Liver (tissue), 3 donors: ENCODE data around the gene GFRA1.

Experiments used
- ATF3 ChIP-seq: IDR thresholded peaks from 2 replicates; pipeline ENCODE4 v1.6.1; 2016; ENCODE audit warnings: antibody characterized with exemption
- CTCF ChIP-seq: fragments of 150-350 bp; IDR thresholded peaks from 2 replicates; pipeline ENCODE4 v1.5.1; 2017; ENCODE audit warnings: improper control_type of control experiment, low read depth, low read length; ENCODE audit not compliant: missing input control
- HNF4A ChIP-seq, 2 donors: conservative IDR thresholded peaks; 2 replicates each; pipeline ENCODE4 v1.6.1; 2016; ENCODE audit warnings: antibody characterized with exemption in 2 of 2, mild to moderate bottlenecking in 2 of 2
- MAX ChIP-seq: IDR thresholded peaks from 2 replicates; pipeline ENCODE4 v1.6.1; 2016; ENCODE audit warnings: antibody characterized with exemption
- RAD21 ChIP-seq, 2 donors: IDR thresholded peaks; 2 replicates each; pipeline ENCODE4 v1.6.1; 2016; ENCODE audit warnings: antibody characterized with exemption in 2 of 2, mild to moderate bottlenecking in 2 of 2
- REST ChIP-seq: IDR thresholded peaks from 2 replicates; pipeline ENCODE4 v1.6.1; 2016; ENCODE audit warnings: antibody characterized with exemption, mild to moderate bottlenecking
- SP1 ChIP-seq: IDR thresholded peaks from 2 replicates; pipeline ENCODE4 v1.6.1; 2018; ENCODE audit warnings: antibody characterized with exemption, mild to moderate bottlenecking
- TAF1 ChIP-seq: conservative IDR thresholded peaks from 2 replicates; pipeline ENCODE4 v1.6.1; 2016; ENCODE audit warnings: antibody characterized with exemption, mild to moderate bottlenecking
- YY1 ChIP-seq: IDR thresholded peaks from 2 replicates; pipeline ENCODE4 v1.6.1; 2016; ENCODE audit warnings: antibody characterized with exemption, mild to moderate bottlenecking
- donor health status: healthy.
- donor health status: healthy.

- TF ChIP-seq MAX (no peak), CTCF (no peak), RAD21 (IDR thresholded peaks at IDR 0.05) (no peak), YY1 (no peak), SP1 (no peak), HNF4A (conservative IDR thresholded peaks at IDR 0.05) (no peak), ATF3 (no peak), TAF1 (no peak), REST (no peak)
These were observed 126.5 kb downstream of the GFRA1 start for GRCh38 chr10:116146372-116147140.
